Fibroblast of the aortic adventitia (primary cell): Measurements from ENCODE around the gene ZFAND6. TPM values are rescaled to one million over a fixed set of nuclear protein-coding genes. Genes with fewer than 3 reads are reported as not detected.
"Not testable (repeated sequence)": the region's sequence is repeated elsewhere in the genome, so short reads cannot be mapped to it uniquely, and the experiment has no call there.

Experiments used
- DNase-seq: peaks from one replicate; pipeline ENCODE4 v3.0.0-alpha.2; 2010; ENCODE audit warnings: low read depth
- H3K4me3 ChIP-seq: 2 replicates; pipeline ENCODE4 v1.5.1; 2011; ENCODE audit warnings: low read depth, mild to moderate bottlenecking, control low read depth, low read length, moderate library complexity
- total RNA-seq: library from RNA; depleted of rRNA; stranded (reverse); fragments of >200 nt; gene quantifications from 2 replicates; pipeline ENCODE4 v1.2.3, GENCODE V29; 2012; ENCODE audit warnings: low replicate concordance
- TF ChIP-seq, protein P1 (sequence below): IDR thresholded peaks from 2 replicates; pipeline ENCODE4 v1.5.1; 2011; ENCODE audit warnings: mild to moderate bottlenecking, low read length, control low read depth, inconsistent platforms; ENCODE audit not compliant: insufficient read depth

The ZFAND6 gene
- total RNA-seq, 1 donor = 125 TPM

DNA sequence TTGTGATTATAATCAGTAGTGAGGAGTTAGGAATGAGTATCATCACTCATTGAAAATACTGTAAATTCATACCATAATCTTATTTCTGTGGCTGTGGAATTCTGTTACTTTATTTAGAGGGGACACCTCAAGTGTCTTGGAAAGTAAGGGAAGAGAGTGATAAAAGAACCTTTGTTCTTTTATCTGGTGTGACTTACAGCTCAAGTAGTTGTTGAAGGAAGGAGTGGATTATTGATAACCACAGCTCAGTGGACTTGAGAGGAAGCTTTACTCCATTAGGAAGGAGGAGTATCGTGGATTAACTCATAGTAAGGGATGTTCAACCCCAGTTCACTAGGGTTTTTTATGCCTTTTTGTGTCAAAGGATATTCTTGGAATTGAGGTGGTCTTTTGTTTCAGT lies 61.2 kb downstream of the ZFAND6 start:
- H3K4me3 ChIP-seq = no peak overlapping the region
- TF ChIP-seq, protein P1, sequence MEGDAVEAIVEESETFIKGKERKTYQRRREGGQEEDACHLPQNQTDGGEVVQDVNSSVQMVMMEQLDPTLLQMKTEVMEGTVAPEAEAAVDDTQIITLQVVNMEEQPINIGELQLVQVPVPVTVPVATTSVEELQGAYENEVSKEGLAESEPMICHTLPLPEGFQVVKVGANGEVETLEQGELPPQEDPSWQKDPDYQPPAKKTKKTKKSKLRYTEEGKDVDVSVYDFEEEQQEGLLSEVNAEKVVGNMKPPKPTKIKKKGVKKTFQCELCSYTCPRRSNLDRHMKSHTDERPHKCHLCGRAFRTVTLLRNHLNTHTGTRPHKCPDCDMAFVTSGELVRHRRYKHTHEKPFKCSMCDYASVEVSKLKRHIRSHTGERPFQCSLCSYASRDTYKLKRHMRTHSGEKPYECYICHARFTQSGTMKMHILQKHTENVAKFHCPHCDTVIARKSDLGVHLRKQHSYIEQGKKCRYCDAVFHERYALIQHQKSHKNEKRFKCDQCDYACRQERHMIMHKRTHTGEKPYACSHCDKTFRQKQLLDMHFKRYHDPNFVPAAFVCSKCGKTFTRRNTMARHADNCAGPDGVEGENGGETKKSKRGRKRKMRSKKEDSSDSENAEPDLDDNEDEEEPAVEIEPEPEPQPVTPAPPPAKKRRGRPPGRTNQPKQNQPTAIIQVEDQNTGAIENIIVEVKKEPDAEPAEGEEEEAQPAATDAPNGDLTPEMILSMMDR = no peak
- DNase-seq = no peak

DNA sequence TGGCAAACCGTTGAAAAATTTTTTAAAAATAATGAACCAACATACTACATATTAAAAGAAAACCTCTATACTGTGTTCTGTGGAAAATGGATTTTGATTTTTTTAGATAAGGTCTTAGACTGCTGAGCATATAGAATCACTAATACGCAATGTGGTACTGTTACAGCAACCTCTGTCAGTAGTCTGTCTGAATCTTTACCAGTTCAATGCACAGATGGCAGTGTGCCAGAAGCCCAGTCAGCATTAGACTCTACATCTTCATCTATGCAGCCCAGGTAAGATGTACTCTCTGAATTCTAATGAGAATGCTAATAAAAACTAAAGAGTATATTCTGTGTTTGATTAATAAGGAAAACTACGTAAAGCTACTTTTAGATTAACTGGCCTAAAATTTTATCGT lies 62.1 kb downstream of the ZFAND6 start:
- no peak overlapping the region for H3K4me3 ChIP-seq
- no peak for DNase-seq
- TF ChIP-seq, protein P1 = no peak

DNA sequence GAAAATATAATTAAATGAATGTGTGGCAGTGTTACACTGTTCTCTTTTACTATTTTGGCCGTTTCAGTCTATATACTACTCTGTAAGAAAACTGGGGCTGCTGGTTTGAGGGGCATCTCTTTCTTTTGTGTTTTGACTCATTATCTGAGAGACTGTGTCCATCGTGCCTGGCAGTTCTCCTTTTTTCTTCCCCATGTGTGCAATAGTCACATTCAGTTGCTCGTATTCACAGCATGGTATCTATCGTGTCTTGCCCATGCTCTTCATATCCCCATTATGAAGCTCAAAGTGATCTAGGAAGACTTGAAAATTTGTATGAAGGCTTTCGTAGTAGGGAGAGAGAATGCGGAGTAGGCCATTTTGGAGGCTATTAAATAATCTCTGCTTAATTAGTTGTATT lies 63.6 kb downstream of the ZFAND6 start:
- TF ChIP-seq, protein P1 = no peak
- no peak for DNase-seq

DNA sequence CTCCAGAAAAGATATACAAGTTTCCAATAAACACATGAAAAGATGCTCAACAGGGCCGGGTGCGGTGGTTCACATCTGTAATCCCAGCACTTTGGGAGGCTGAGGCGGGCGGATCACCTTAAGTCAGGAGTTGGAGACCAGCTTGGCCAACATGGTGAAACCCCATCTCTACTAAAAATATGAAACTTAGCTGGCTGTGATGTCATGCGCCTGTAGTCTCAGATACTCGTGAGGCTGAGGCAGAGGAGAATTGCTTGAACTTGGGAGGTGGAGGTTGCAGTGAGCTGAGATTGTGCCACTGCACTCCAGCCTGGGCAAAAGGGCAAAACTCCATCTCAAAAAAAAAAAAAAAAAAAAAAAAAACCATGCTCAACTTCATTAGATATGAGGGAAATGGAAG lies 67.8 kb downstream of the ZFAND6 start:
- H3K4me3 ChIP-seq, DNase-seq: not testable (repeated sequence)

More for the DNA sequence above, 63.6 kb downstream of the ZFAND6 start:
- H3K4me3 ChIP-seq = no peak overlapping the region

DNA sequence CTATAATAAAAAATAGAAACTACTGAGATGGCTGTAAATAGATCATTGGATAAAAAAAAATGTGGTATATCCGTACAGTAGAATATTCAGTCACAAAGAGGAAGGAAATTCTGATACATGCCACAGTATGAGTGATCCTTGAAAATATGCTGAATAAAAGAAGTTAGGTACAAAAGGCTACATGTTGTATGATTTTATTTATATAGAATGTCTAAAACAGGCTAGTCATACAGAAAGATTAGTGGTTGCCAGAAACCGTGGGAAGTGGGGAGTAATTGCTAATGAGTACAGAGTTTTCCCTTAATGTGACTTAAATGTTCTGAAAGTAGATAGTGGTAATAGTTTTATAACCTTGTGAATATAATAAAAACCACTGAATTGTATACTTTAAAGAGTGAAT lies 68.4 kb downstream of the ZFAND6 start:
- DNase-seq = no peak
- TF ChIP-seq, protein P1 = no peak
- no peak overlapping the region for H3K4me3 ChIP-seq

DNA sequence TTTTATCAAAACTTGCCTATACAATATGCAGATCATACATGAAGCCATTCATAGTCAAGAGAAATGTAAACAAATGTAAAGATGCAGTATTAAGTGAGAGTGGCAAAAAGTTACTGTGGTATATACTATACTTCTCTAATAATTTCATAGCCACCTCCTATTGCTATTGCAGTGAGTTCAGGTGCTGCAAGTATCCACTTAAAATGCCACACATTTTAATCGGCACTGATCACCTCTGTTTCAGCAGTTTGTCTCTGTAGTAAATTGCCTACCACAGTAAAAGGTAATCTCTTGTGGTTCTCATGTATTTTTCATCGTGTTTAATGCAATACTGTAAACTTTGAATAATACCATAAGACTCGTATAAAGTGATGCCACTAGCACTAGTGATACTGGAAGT lies 72.9 kb downstream of the ZFAND6 start:
- no peak overlapping the region for H3K4me3 ChIP-seq
- TF ChIP-seq, protein P1 = no peak
- DNase-seq = no peak

DNA sequence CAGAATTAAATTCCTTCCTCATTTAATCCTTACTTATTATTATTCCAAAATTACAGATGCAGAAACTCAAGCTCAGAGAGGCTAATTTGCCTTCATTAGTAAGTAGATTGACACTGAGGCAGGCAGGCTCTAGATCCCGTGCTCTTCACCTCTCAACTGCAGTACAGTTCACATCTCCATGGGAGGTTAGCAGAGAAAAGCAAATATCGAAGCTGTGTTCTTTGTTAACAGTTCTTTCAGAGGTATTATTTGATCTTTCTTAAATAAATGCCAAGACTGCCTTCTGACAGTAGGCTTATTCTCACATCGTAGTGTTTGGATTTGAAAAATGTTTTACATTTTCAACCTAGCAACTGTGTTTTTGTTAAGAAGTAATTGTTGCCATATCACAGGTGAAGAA lies 77.4 kb downstream of the ZFAND6 start:
- no peak overlapping the region for H3K4me3 ChIP-seq
- TF ChIP-seq, protein P1 = no peak
- DNase-seq = no peak

DNA sequence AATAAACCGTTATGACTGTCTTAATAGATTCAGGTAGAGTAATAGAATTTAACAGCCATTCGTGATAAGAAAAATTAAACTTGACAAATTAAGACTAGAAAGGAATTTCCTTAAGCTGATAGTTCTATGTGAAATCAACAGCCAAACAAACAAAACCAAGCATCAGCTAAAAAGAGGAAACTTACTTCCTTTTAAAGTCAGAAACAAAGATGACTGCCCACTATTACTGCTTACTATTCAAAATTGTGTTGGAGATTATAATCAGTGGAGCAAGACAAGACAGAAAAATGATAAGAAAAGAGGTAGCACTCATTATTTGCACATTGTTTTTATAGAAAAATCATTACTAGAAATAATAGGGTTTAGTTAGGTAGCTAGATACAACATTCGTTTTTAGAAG lies 79.5 kb downstream of the ZFAND6 start:
- TF ChIP-seq, protein P1 = no peak
- DNase-seq = no peak
- no peak overlapping the region for H3K4me3 ChIP-seq
